Stimulated activated CD4-positive, alpha-beta T cell treated with anti-CD3 and anti-CD28 coated beads, Interleukin-2, amount 100 ng/mL, for 4 hours (primary cell): Measurements from ENCODE around the gene PPIL3.
"Not testable (repeated sequence)": the region's sequence is repeated elsewhere in the genome, so short reads cannot be mapped to it uniquely, and the experiment has no call there.

ENCODE experiments used
- DNase-seq: peaks from one replicate; pipeline ENCODE4 v3.0.0-alpha.2; 2020; ENCODE audit warnings: low read depth

PPIL3 gene

DNA sequence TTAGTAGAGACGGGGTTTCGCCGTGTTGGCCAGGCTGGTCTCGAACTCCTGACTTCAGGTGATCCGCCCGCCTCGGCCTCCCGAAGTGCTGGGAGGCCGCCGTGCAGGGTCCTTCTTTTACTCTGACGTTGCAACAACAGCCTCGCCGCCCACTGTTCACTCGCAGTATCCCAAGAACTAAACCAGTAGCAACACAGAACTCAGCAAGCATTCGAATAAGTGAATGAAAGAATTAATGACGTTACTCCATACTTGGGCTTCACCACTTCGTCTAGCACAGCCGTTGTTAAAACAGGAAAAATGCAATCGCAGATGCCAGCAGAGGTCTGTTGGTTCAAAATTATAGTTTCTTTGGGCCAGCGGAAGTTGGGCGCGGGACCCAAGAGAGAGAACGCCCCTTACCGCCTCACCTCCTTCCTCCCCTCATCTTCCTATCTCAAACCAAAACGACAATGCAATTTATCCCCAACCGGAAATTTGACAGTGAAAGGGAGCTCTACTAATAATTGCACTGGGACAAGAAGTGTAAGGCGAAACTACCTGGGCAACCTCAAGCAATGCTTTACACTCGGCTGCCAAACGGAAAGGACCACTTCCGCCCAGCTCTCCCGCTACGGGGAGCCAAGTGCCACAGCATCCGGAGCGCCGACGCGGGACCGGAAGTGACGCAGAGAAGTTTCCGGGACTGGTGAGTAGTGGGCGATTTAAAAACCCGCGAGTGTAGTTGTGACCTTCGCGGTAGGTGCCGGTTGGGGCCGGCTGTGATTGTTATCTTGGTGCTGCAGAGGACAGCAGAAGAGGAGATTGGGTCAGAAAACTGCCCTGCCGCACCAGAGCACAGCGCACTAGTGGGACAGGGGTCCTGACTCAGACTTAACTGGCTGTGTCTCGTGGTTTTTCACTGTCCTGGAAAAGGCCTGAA is at the start of gene PPIL3, which contains the start of gene NIF3L1:
Gene PPIL3, minus strand, starts transcription at position 374 of the 922 bp plus-strand sequence. CDS start 1,462 bp downstream, outside the sequence.
Gene NIF3L1, plus strand, starts transcription at position 668 of the 922 bp plus-strand sequence. CDS start 2,573 bp downstream, outside the sequence.
- DNase-seq: peak; percentile 94

DNA sequence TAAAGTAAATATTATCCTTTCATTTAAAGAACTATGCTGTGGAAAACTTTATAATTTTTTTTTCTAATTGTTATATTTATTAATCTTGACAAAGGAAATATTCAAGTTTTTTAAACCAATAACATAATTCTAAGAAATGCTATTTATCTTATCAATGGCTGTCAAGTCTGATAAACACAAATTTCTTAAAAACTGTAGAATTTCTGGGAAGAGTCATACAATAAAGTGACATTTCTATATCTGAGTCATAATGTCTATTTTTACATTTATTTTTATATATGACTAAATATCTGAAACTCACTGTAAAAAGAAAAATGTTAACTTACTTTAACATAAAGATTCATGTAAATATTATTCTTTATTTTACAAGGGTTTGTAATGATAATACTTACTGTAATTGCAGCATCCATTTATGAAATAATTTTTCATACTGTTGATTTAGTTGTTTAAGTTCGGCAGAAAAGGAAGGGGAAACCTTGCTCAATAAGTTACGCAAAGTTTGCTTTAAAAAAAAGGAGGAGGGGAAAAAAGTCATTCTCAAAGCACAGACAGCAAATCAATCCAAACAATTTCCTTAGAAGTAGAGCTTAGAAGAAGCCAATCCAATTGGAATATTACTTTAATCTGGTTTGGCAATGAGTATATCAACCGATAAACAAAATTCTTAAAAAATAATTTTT is 42.2 kb upstream of the PPIL3 start:
- DNase-seq: no peak

DNA sequence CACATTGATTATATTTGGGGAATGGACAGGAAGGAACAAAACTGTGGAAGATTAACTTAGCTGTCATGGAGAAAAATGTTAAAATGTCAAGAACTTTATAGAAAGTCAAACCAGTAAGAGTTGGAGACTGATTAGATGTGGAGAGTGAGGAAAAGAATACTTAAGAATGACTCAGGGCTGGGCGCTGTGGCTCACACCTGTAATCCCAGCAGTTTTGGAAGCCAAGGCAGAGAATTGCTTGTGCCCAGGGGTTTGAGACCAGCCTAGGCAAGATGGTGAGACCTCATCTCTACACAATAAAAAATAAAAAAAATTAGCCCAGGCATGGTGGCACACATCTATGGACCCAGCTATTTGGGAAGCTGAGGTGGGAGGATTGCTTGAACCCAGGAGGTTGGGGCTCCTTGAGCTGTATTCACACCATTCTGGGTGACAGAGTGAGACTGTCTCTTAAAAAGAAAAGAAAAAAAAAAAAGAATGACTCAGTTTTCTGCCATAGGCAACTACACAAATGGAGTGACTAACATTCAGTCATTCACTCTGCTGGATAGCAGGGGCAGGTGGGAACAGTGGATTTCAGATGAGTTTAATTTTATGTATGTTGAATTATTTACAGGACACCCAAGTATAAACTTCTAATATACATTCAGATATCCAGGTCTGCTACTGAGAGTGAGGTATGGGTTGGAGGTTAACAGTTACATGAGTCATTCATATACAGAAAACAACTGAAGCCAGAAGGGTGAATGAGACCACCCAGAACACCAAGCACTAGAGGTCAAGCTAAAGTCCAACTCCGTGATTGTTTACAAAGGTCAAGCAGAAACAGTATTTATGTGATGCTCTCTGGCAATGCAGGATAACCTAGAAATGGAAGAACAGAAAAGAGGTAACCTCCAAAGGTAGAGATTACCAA is 40.7 kb upstream of the PPIL3 start:
- DNase-seq: no peak

DNA sequence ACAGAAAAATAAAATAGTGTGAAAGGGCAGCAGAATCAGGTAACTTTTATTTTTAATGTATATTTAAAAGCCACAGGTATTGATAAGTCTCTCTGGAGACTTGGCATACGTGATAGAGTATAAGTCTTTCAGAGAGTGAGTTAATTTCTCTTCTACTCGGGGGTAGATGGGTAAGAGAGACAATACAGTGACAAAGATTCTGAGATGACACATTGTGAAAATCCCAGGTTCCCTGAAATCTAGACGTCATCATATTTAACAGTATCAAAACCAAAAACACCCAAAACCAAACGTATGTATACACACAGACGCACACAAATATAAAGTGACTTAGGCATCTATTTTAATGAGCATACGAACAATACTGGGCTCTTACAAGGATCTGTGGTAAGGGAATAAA is 33.6 kb upstream of the PPIL3 start:
- no peak for DNase-seq

DNA sequence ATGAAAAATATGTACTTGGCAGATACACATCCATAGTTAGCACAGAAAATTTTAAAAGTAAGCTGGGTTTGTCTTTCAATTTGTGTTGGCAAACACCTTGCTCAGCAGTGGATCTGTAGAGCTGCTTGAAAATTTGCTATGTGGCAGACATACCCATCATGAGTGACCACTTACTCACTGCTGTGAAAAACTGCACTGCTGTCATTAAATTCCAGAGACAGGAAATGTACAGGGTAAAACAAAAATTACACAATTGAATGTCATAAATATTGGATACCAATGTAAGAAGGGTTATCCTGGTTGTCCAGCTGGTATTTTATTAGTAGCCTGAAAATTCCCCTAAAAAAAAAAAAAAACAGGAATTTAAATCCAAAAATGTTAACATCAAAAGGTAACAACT is 24.8 kb upstream of the PPIL3 start:
- no peak for DNase-seq

DNA sequence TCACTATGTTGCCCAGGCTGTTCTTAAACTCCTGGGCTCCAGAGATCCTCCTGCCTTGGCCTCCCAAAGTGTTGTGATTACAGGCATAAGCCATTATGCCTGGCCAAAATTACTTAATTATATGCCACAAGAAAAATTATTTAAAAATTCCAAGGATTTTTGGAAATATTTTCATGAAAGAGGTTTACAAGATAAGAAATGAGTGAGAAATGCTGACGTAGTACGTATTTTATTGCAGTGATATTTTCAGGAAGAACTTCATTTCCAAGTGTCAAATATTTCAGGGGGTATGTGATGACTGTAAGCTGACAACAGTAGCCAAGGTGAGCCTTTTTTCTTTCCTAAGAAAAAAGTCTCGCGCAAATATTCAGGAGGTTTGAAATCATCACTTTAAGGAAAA is 21.1 kb upstream of the PPIL3 start:
- no peak for DNase-seq

DNA sequence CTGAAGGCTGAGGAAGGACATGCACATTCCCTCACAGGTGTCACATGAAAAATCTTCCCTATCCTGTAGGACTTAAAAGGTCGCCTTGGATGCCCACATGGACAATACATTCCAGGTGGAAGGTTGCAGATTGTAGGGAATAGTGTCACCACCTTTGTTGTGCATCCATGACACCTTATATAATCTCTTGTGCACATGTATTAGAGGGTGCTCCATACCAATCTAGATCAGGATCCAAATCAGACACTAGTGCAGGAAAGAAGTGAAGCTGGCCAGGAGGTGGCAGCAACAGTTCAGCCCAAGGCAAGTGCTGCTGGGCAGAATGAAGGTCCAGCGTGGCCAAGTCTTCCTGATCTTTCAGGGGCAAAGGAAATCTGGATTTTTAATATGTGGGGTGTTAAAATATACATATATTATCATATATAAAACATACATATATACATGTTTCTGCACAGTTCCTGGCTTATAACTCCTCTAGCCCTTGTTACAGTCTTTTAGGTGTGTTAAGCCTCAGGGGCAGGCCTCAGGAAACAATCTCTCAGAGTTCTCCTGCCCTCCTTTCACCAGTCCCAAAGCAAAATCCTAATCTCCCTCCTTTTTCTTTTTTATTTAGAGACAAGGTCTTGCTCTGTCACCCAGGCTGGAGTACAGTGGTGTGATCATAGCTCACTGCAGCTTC is 16.9 kb upstream of the PPIL3 start:
- DNase-seq: no peak

DNA sequence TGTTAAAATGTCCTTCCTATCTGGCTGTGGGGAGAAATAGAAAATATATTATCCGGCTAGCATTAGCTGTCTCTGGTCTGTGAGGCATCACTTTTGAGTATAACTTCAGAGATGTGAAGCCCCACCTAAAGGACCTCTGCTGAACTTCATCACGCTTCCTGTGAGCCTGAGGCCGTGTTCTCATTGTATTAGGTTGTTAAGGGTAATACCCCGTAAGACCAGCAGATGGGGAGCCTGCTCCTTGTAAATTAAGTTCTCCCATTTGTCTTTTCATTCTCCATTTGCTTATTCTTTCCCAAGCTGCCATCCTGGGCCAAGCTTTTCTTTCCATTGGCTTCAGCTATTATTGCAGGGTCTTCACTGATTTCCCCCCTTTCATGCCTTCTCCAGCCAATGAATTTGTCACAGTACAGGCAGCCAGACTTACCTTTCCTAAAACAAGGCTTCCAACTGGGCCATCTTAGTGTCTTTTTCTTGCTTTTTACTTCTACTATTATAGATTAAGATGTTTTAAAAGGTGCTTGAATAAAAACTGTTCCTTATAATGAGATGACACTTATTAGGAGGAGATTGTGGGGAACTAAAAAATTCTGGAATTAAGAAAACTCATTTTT is 12.7 kb upstream of the PPIL3 start:
- DNase-seq: peak; percentile 61

DNA sequence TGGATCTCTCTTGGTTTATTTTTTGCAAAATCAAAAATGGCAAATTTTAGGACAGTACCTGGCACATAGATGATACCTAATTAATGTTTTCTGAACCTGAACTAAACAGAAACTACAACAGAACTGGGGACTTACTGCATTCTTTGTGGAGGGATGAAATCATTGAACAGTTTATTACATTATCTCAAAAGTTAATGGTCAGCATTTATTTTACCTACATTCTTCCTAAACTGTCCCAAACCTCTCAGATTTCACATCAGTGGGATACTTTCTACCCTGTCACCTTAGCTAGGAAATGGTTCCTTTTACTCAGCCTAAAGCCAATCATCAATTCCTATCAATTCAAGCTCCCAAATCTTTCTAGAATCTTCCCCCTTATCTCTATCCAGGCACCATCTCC is 10.6 kb upstream of the PPIL3 start:
- DNase-seq: no peak

DNA sequence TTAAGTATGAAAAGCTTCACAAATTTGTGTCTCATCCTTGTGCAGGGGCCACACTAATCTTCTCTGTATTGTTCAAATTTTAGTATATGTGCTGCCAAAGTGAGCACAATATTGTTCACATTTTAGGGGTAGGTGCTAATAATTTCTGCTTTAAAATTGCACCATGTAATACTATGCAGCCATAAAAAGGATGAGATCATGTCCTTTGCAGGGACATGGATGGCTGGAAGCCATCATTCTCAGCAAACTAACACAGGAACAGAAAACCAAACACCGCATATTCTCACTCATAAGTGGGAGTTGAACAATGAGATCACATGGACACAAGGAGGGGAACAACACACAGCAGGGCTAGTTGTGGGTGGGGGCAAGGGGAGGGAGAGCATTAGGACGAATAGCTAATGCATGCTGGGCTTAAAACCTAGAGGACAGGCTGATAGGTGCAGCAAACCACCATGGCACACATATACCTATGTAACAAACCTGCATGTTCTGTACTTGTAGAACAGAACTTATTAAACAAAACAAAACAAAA is 7.1 kb downstream of the PPIL3 start:
- DNase-seq: not testable (repeated sequence)

DNA sequence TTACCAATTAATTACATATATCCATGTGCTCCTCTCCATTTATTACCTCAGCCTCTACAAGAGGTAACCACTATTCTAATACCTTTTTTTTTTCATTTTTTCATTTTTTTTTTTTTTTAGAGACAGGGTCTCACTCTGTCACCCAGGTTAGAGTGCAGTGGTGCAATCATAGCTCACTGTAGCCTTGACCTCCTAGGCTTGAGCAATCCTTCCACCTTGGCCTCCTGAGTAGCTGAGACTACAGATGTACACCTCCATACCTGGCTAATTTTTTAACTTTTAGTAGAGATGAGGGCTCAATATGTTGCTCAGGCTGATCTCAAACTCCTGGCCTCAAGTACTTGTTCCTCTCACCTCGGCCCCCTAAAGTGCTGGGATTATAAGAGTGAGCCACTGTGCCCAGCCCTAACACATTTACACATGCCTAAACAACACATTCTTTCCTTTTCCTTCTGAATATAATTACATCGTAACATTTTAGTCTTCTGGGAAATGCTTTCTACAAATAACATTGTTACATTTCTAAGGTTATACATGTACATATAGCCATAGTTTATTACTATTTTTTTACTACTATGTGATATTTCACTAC is 10.5 kb downstream of the PPIL3 start:
- no peak for DNase-seq

DNA sequence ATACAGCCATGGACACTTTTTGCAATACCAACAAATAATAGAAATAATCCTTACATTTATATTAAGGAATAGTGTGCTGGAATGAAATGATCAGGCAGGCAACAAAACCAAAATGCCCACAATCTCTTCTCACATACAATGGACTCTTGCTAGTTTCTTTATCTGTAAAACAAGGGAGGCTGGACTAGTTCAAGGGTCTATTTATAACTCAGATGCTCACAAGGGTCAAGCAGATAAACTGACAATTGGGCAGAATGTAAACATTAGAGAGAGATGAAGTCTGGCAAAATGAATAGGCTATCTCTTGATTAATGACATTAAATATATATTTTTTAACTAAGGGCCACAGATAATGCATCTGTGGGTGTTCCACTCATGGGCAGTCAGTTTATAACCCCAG is 11.4 kb downstream of the PPIL3 start:
- no peak for DNase-seq

DNA sequence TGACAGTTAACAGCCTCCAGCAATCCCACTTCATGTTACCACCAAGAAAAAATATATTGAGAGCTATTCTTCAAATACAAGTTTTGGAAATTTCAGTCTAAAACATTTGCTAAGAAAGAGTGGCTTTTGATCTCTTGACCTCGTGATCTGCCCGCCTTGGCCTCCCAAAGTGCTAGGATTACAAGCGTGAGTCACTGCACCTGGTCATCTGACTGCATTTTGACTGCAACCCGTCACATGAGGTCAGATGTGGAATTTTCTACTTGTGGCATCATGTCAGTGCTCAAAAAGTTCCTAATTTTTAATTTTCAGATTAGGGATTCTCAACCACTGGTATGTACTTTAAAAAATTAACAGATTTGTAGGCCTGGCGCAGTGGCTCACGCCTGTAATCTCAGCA is 15.3 kb downstream of the PPIL3 start:
- DNase-seq: no peak

DNA sequence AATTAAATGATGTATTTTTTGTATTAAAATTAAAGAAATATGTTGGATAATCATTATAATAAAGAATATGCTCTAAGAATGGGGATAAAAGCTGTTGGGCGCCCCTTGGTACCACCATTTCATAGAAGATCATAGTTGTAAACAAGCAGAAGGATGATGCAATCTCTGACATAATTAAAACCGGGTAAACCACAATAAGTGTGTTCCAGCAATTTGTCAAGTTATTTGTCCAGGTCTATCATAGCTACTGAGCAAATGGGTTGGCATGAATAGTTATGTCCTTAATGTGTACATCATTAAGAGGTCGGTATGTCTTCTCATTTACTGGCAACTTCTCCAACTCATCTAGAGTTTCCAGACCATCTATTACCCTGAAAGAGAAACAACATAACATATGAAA is 17.7 kb downstream of the PPIL3 start:
- no peak for DNase-seq

DNA sequence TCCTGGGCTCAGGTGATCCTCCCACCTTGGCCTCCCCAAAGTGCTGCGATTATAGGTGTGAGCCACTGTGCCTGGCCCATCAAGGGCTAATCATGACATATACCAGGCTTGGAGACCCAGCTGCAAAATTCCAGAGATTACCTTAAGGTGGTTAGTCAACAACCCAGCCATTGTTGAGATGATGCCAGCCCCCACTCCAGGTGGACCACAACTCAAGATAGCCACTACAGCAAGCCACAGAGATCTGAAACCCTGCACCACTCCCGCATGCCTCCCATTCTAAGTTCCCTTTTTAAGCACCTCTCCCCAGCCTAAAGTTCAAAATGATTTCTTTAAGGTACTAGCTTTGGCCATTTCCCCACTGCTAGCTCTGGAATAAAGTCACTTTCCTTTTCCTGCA is 19.9 kb downstream of the PPIL3 start:
- no peak for DNase-seq

DNA sequence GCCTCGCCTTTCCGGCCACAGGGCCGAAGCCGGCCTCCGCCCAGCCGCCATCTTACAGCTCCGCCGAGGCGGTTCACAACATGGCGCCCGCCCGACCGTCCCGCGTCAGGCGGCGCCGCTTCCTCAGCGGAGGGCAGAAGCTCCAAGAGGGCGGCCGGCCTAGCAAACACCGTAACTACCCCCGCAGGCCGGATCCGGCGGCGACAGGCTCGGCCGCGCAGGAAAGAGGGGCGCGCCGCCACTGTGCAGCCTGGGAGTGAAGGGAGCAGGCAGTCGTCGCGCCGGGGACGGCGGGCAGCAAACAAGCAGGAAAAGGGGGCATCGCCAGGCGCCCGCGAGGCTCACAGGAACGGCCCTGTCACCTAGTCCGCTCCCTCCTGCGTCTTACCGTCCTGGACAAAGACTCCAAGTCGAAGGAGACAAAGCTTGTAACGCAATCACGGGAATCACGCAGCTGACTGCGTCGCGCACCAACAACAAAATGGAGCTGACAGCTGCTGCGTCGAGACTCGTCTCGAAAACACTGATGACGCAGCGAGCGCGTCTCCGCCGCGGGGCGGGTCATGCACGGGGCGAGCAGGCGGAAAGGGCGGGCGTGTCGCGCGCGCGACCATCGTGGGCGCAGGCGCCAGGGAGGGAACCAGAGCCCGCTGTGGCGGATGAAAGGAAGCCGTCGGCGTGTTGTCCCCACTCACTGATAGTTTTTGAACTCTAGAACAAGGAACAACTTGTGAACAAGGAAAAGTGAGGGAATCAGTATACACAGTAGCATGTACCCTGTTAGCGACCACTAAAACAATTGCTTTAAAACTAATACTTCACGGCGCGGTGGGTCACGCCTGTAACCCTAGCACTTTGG is 24.5 kb downstream of the PPIL3 start, which contains the start of gene CLK1:
Gene CLK1, minus strand, starts transcription at position 483 of the 859 bp plus-strand sequence. CDS start 2,796 bp downstream, outside the sequence.
- DNase-seq: peak; percentile 97

DNA sequence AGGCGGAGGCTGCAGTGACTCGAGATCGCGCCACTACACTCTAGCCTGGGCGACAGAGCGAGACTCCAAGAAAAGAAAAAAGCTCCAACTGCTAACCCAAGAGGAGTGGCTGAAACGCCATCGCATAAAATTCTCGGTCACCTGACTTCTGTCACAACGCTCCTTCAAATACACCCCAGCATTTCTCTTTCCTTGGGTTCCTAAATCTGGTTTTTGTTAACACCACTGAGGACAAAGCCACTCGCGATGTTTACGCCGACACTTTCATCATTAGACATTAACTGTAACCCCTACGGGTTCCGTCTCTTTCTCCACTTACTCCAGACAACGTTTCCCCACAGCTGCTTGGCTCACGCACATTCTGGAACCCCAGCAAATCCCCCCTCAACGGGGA is 25.1 kb downstream of the PPIL3 start:
- DNase-seq: no peak

DNA sequence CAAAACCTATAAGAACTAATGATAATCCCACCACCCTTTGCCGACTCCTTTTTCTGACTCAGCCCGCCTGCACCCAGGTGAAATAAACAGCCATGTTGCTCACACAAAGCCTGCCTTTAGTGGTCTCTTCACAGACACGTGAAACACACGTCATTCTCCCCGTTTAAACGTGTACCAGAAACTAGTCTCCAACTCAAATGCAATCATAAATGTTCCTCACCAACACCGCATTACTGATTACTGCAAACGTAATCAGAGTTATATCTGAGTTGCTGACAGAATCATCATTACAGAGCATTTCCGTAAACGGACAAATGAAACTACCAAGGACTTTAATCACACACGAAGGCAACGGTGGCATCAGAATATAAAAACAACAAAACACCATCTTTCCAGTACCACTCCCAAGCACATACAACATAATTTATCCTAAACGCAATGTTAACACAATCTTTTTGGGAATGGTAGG is 26.3 kb downstream of the PPIL3 start:
- DNase-seq: peak; percentile 63

DNA sequence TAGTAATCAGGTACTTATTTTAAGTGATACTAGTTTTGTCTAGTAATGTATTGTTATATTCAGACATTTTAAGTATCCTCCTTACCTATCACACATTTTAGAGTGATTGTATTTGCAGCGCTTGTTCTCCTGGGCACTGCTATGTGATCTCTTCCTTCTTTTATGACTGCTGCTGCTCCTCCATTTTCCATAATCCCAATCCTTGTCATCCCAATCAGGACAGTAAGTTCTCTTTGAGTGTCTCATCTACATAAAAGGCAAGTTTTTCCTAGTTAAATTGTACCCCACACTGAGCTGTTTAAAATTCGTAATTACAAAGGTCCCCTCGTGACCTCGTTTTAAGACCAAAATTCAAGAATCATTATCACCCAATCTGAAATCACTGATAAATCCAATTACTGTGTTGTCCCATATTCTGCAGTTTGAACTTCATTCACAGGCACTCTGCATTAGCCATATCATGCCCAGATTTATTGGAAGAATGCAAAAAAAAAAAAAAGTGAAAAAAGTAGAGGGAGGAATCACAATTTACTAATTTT is 27.2 kb downstream of the PPIL3 start:
- no peak for DNase-seq
